Gastroesophageal sphincter (tissue), 4 donors: ENCODE data around the gene ARHGEF19. TPM values are rescaled to one million over a fixed set of nuclear protein-coding genes. Genes with fewer than 3 reads are reported as not detected.
A peak's percentile ranks its signal among the peaks of the same experiment; 100 is the strongest.

Experiments used
- ATAC-seq: fragments of 150-250 bp; one replicate; pipeline ENCODE4 v1.9.1; 2016; ENCODE audit warnings: mild to moderate bottlenecking, moderate library complexity
- H3K27ac ChIP-seq, 4 donors: fragments of 200-600 bp; sonication (generic) in 3 of 4; 1 replicate in 3 of 4; 2 replicates in 1 of 4; pipeline ENCODE4 v1.5.1; 2016 to 2019
- H3K27me3 ChIP-seq: fragments of 200-600 bp; sonication (generic); one replicate; pipeline ENCODE4 v1.5.1; 2019
- H3K36me3 ChIP-seq, 2 donors: fragments of 200-600 bp; sonication (generic); one replicate each; pipeline ENCODE4 v1.5.1; 2019; ENCODE audit warnings: control low read depth in 1 of 2
- H3K4me1 ChIP-seq, 3 donors: fragments of 200-600 bp; sonication (generic); 1 replicate in 2 of 3; 2 replicates in 1 of 3; pipeline ENCODE4 v1.5.1; 2016 to 2019; ENCODE audit warnings: control low read depth in 2 of 3
- H3K4me3 ChIP-seq, 2 donors: fragments of 200-600 bp; sonication (generic); one replicate each; pipeline ENCODE4 v1.5.1; 2019; ENCODE audit warnings: mild to moderate bottlenecking in 1 of 2, moderate library complexity in 1 of 2
- H3K9me3 ChIP-seq, 3 donors: fragments of 200-600 bp; sonication (generic); one replicate each; pipeline ENCODE4 v1.5.1; 2017 to 2019; ENCODE audit warnings: control low read depth in 2 of 3
- CTCF ChIP-seq, 4 experiments: fragments of 200-600 bp in 2 of 4; fragments of 450-650 bp in 2 of 4; sonication (generic) in 1 of 4; IDR thresholded peaks; one replicate each; pipeline ENCODE4 v1.5.1; 2017 to 2019; ENCODE audit warnings: antibody characterized with exemption in 4 of 4, mild to moderate bottlenecking in 2 of 4, moderate library complexity in 2 of 4
- EP300 ChIP-seq: sonication (generic); formaldehyde crosslinking; IDR thresholded peaks from one replicate; pipeline ENCODE4 v1.6.1; 2017; ENCODE audit warnings: antibody characterized with exemption, mild to moderate bottlenecking
- POLR2A ChIP-seq, 2 donors: fragments of 450-650 bp; IDR thresholded peaks; one replicate each; pipeline ENCODE4 v1.6.1; 2017; ENCODE audit warnings: antibody characterized with exemption in 2 of 2, mild to moderate bottlenecking in 2 of 2, moderate library complexity in 1 of 2
- POLR2AphosphoS5 ChIP-seq: sonication (generic); formaldehyde crosslinking; IDR thresholded peaks from one replicate; pipeline ENCODE4 v1.6.1; 2017; ENCODE audit warnings: antibody characterized with exemption
- WGBS, 2 donors: methylation state at CpG; one replicate each; pipeline ENCODE4 v1.1.5; 2018; ENCODE audit warnings: low coverage in 1 of 2; 5-methylcytosine and 5-hydroxymethylcytosine counted together
- total RNA-seq, 4 donors: library from RNA; depleted of rRNA; stranded (reverse); fragments of >200 nt; gene quantifications; one replicate each; pipeline ENCODE4 v1.1.0, GENCODE V29; 2016

ARHGEF19 gene
- total RNA-seq, 4 donors from 2014 or later: 2.8 to 3.6 (median 3.4) TPM

- H3K27ac ChIP-seq: no peak overlapping the region
- no peak for TF ChIP-seq EP300
- no peak for TF ChIP-seq POLR2A (IDR thresholded peaks at IDR 0.05)
- no peak for TF ChIP-seq CTCF (IDR thresholded peaks at IDR 0.05)
- no peak for TF ChIP-seq POLR2AphosphoS5
- no peak for ATAC-seq
These were observed 54.4 kb downstream of the ARHGEF19 start for GRCh38 chr1:16158025-16158424.

GRCh38 chr1:16156848-16157495 lies 55.5 kb downstream of the ARHGEF19 start:
- 63 to 71% methylated on average over 3 of the region's 13 CpGs for WGBS, 2 donors
- TF ChIP-seq EP300: no peak
- no peak for TF ChIP-seq CTCF (IDR thresholded peaks at IDR 0.05)
- TF ChIP-seq POLR2A (IDR thresholded peaks at IDR 0.05): no peak
- TF ChIP-seq POLR2AphosphoS5: no peak
- no peaks in the 10 kb centered on the region for H3K36me3 ChIP-seq
- no peak for ATAC-seq
- H3K27me3 ChIP-seq: no peaks in the 10 kb centered on the region
- no peaks in the 10 kb centered on the region for H3K9me3 ChIP-seq
- H3K4me3 ChIP-seq: no peak overlapping the region
- H3K27ac ChIP-seq: peak overlapping the region in 3 of 4 donors; percentile 82 to 90 (median 87)
- peaks cover 0 to 46% (median 8%) of the 10 kb centered on the region in 3 donors for H3K4me1 ChIP-seq

More at GRCh38 chr1:16158025-16158424, 54.4 kb downstream of the ARHGEF19 start:
- Histone ChIP-seq H3K36me3 (no peaks in the 10 kb centered on the region), H3K9me3 (no peaks in the 10 kb centered on the region), H3K4me1 (peaks cover 0 to 36% (median 8%) of the 10 kb centered on the region in 3 donors), H3K27me3 (no peaks in the 10 kb centered on the region), H3K4me3 (no peak overlapping the region)
- 66 to 100% methylated on average over 1 to 4 of the region's 5 CpGs for WGBS, 2 donors

- peak; percentile 81 for ATAC-seq
- no peaks in the 10 kb centered on the region for H3K9me3 ChIP-seq
- H3K27me3 ChIP-seq: no peaks in the 10 kb centered on the region
- no peaks in the 10 kb centered on the region for H3K36me3 ChIP-seq
- H3K27ac ChIP-seq: peak within 1 kb of the TSS; percentile 25 to 90 (median 84)
- WGBS, 2 donors: 0% methylated on average over 3 of the region's 89 CpGs; no CpG with 5 or more reads in 1 of the 2 donors
- H3K4me1 ChIP-seq: peaks cover 0 to 58% (median 8%) of the 10 kb centered on the region in 3 donors
- H3K4me3 ChIP-seq: peak within 1 kb of the TSS; percentile 38 to 83
- TF ChIP-seq EP300 (no peak), CTCF (IDR thresholded peaks at IDR 0.05) (no peak), POLR2A (IDR thresholded peaks at IDR 0.05) (peak; percentile 80 to 82), POLR2AphosphoS5 (peak; percentile 87)
These were observed 56.7 kb downstream of the ARHGEF19 start, which contains the start of gene EPHA2 for GRCh38 chr1:16155537-16156410. TSS of gene EPHA2 (minus strand) at chr1:16156069. CDS start at chr1:16155932, 137 bp downstream.

- H3K4me3 ChIP-seq: peak overlapping the region; percentile 13 to 83
- peak overlapping the region in 3 of 4 donors; percentile 54 to 90 (median 87) for H3K27ac ChIP-seq
- H3K9me3 ChIP-seq: no peaks in the 10 kb centered on the region
- no peak for ATAC-seq
- no peaks in the 10 kb centered on the region for H3K27me3 ChIP-seq
- H3K4me1 ChIP-seq: peaks cover 0 to 69% (median 8%) of the 10 kb centered on the region in 3 donors
- H3K36me3 ChIP-seq: peaks cover 0 to 13% of the 10 kb centered on the region in 2 donors
- WGBS, 2 donors: 20 to 27% methylated on average over 2 to 3 of the region's 17 CpGs
- TF ChIP-seq CTCF (IDR thresholded peaks at IDR 0.05): no peak
- no peak for TF ChIP-seq POLR2A (IDR thresholded peaks at IDR 0.05)
- TF ChIP-seq POLR2AphosphoS5: no peak
- no peak for TF ChIP-seq EP300
These were observed 58.3 kb downstream of the ARHGEF19 start for GRCh38 chr1:16153999-16154673.
